Tibial artery (tissue), 4 donors: ENCODE data around the gene STPG2.

Source experiments
- DNase-seq, 2 donors: peaks; one replicate each; pipeline ENCODE4 v3.0.0-alpha.2; 2019
- H3K27ac ChIP-seq, 2 donors: fragments of 200-600 bp; sonication (generic) in 1 of 2; 1 replicate in 1 of 2; 2 replicates in 1 of 2; pipeline ENCODE4 v1.5.1; 2018 to 2019; ENCODE audit warnings: mild to moderate bottlenecking in 1 of 2
- H3K27me3 ChIP-seq, 2 donors: fragments of 200-600 bp; sonication (generic) in 1 of 2; one replicate each; pipeline versions ENCODE4 v1.5.1 to v1.6.0; 2016 to 2019
- H3K36me3 ChIP-seq, 3 donors: fragments of 200-600 bp; sonication (generic) in 2 of 3; one replicate each; pipeline ENCODE4 v1.5.1; 2016 to 2019; ENCODE audit warnings: mild to moderate bottlenecking in 2 of 3
- H3K4me1 ChIP-seq, 4 donors: fragments of 200-600 bp; sonication (generic) in 2 of 4; 1 replicate in 3 of 4; 2 replicates in 1 of 4; pipeline ENCODE4 v1.5.1; 2016 to 2019
- H3K4me3 ChIP-seq, 2 donors: fragments of 200-600 bp; sonication (generic) in 1 of 2; 1 replicate in 1 of 2; 2 replicates in 1 of 2; pipeline ENCODE4 v1.5.1; 2018 to 2019; ENCODE audit warnings: mild to moderate bottlenecking in 2 of 2
- H3K9me3 ChIP-seq, 3 donors: fragments of 200-600 bp; sonication (generic) in 1 of 3; one replicate each; pipeline ENCODE4 v1.5.1; 2016 to 2019
- intact Hi-C: fragments of 100-400 bp; cut with DNase I; formaldehyde crosslinking; loops from one replicate; pipeline ENCODE4 v1.15.0; 2023; ENCODE audit warnings: low total_unique reads
- TF ChIP-seq, protein P1 (sequence below), 2 experiments: fragments of 200-600 bp in 1 of 2; fragments of 450-650 bp in 1 of 2; IDR thresholded peaks; one replicate each; pipeline ENCODE4 v1.5.1; 2017 to 2019; ENCODE audit warnings: antibody characterized with exemption in 2 of 2, mild to moderate bottlenecking in 1 of 2, moderate library complexity in 1 of 2

STPG2 gene

DNA sequence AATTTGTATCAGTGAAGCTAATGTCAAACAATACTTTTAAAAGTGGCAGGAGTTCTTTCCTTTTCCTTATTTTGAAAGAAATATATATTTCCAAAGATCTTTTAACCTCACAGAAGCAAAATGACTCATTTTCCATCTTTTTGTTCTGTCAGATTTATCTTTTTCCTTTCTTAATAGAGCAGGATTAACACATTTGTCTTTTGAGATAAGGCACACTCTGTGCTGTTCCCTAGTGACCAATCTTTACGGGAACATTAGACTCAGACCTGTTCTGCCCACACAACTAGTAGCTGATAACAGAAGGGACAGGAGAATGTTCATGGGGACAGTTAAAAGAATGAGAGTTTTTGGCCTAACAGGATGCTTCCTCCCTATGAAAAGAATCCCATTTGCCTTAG, 381.2 kb downstream of the STPG2 start:
- Histone ChIP-seq H3K27ac (no peak overlapping the region), H3K4me3 (no peak overlapping the region), H3K36me3 (no peaks in the 10 kb centered on the region), H3K4me1 (no peaks in the 10 kb centered on the region), H3K9me3 (no peaks in the 10 kb centered on the region), H3K27me3 (no peaks in the 10 kb centered on the region)
- no peak for DNase-seq
- TF ChIP-seq, protein P1, sequence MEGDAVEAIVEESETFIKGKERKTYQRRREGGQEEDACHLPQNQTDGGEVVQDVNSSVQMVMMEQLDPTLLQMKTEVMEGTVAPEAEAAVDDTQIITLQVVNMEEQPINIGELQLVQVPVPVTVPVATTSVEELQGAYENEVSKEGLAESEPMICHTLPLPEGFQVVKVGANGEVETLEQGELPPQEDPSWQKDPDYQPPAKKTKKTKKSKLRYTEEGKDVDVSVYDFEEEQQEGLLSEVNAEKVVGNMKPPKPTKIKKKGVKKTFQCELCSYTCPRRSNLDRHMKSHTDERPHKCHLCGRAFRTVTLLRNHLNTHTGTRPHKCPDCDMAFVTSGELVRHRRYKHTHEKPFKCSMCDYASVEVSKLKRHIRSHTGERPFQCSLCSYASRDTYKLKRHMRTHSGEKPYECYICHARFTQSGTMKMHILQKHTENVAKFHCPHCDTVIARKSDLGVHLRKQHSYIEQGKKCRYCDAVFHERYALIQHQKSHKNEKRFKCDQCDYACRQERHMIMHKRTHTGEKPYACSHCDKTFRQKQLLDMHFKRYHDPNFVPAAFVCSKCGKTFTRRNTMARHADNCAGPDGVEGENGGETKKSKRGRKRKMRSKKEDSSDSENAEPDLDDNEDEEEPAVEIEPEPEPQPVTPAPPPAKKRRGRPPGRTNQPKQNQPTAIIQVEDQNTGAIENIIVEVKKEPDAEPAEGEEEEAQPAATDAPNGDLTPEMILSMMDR (IDR thresholded peaks at IDR 0.05), result no peak
- intact Hi-C loops, result no loop called here

DNA sequence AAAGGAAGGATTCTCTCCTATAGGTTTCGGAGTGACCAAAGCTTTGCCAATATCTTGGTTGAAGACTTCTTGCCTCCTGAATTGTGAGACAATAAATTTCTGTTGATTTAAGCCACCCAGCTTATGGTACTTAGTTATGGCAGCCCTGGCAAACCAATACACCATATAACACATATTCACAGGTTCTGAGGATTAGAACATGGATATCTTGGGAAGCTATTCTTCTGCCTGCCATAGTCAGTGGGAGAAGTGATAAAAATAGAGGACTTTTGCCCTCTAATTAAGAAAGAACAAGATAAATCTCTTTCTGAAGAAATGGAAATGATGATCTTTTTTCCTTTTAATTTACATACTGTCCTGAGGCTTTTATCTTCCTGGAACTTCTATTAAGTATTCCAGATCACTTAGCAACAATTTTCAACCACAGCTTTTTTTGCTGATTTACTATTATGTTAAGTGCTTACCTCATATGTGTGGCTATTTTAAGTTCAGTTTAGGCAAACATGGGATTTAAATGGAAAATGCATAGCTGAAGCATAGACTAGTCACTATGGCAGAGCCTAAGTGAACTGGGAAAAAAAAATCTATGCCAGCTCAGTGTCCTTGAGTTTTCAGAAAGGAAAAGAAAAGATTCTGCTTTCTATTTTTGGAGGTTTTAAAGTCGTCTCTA, 381.7 kb downstream of the STPG2 start:
- Histone ChIP-seq H3K27ac (no peak overlapping the region), H3K9me3 (no peaks in the 10 kb centered on the region), H3K27me3 (no peaks in the 10 kb centered on the region), H3K36me3 (no peaks in the 10 kb centered on the region), H3K4me3 (no peak overlapping the region), H3K4me1 (no peaks in the 10 kb centered on the region)
- intact Hi-C loops, result no loop called here
- no peak for DNase-seq
- TF ChIP-seq, protein P1 (IDR thresholded peaks at IDR 0.05), result no peak

- intact Hi-C loops, result no loop called here
Measured at GRCh38 chr4:97759785-97760184, 383.5 kb downstream of the STPG2 start.

DNA sequence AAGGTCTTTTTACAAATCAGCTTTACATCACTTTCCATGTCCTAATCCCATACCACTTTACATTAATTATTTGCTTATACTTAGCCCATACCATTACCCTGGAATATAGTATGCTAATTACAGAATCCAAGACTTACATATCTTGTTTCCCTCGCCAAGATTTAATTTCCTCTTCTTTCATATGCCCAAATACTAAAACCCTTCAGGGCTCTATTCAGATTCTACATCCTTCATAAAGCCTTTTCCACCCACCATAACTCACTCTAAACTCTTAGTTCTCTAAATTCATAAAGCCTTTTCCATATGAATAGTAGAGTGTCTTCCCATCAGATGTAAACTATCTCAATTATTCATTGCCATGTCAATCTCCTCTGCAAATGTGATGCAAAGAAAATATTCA, 390.7 kb downstream of the STPG2 start:
- no peaks in the 10 kb centered on the region for H3K9me3 ChIP-seq
- no peak overlapping the region for H3K4me3 ChIP-seq
- intact Hi-C loops, result no loop called here
- TF ChIP-seq, protein P1 (IDR thresholded peaks at IDR 0.05), result no peak
- no peak for DNase-seq
- H3K4me1 ChIP-seq, result no peaks in the 10 kb centered on the region
- H3K27me3 ChIP-seq, result no peaks in the 10 kb centered on the region
- no peaks in the 10 kb centered on the region for H3K36me3 ChIP-seq
- no peak overlapping the region for H3K27ac ChIP-seq

More at GRCh38 chr4:97759785-97760184, 383.5 kb downstream of the STPG2 start:
- TF ChIP-seq, protein P1 (IDR thresholded peaks at IDR 0.05), result no peak
- no peaks in the 10 kb centered on the region for H3K4me1 ChIP-seq
- no peak overlapping the region for H3K27ac ChIP-seq
- H3K9me3 ChIP-seq, result no peaks in the 10 kb centered on the region
- H3K36me3 ChIP-seq, result no peaks in the 10 kb centered on the region
- no peak overlapping the region for H3K4me3 ChIP-seq
- H3K27me3 ChIP-seq, result no peaks in the 10 kb centered on the region
- no peak for DNase-seq

- no peaks in the 10 kb centered on the region for H3K36me3 ChIP-seq
- DNase-seq, result no peak
- H3K4me1 ChIP-seq, result no peaks in the 10 kb centered on the region
- TF ChIP-seq, protein P1 (IDR thresholded peaks at IDR 0.05), result no peak
- H3K9me3 ChIP-seq, result no peaks in the 10 kb centered on the region
- H3K27ac ChIP-seq, result no peak overlapping the region
- intact Hi-C loops, result no loop called here
- H3K4me3 ChIP-seq, result no peak overlapping the region
- no peaks in the 10 kb centered on the region for H3K27me3 ChIP-seq
Measured at GRCh38 chr4:97747945-97748344, 395.3 kb downstream of the STPG2 start.
